ENCODE results near the gene CHP1.

The CHP1 gene

DNA sequence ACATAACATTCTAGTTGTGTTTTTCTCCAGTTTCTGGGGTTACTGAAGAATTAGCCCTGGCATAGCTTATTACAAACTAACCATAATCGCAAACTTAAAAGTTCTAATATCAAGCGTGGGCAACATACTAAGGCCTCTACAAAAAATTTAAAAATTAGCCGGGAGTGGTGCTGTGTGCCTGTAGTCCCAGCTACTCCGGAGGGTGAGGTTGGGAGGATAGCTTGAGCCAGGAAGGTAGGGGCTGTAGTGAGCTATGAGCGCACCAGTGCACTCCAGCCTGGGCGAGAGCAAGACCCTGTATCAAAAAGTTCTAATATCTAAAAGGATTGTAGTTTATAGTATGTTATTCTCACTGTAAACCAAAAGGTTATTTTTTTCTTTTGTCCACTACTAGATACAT is 100.2 kb downstream of the CHP1 start:
- TF ChIP-seq, protein P1, sequence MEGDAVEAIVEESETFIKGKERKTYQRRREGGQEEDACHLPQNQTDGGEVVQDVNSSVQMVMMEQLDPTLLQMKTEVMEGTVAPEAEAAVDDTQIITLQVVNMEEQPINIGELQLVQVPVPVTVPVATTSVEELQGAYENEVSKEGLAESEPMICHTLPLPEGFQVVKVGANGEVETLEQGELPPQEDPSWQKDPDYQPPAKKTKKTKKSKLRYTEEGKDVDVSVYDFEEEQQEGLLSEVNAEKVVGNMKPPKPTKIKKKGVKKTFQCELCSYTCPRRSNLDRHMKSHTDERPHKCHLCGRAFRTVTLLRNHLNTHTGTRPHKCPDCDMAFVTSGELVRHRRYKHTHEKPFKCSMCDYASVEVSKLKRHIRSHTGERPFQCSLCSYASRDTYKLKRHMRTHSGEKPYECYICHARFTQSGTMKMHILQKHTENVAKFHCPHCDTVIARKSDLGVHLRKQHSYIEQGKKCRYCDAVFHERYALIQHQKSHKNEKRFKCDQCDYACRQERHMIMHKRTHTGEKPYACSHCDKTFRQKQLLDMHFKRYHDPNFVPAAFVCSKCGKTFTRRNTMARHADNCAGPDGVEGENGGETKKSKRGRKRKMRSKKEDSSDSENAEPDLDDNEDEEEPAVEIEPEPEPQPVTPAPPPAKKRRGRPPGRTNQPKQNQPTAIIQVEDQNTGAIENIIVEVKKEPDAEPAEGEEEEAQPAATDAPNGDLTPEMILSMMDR (IDR thresholded peaks at IDR 0.05) = no peak
- no peak for DNase-seq (ENCODE audit: low spot score)
- Histone ChIP-seq H3K4me3 (no peak overlapping the region), H3K27ac (no peak overlapping the region)
